ENCODE data around the gene VDR.

DNA sequence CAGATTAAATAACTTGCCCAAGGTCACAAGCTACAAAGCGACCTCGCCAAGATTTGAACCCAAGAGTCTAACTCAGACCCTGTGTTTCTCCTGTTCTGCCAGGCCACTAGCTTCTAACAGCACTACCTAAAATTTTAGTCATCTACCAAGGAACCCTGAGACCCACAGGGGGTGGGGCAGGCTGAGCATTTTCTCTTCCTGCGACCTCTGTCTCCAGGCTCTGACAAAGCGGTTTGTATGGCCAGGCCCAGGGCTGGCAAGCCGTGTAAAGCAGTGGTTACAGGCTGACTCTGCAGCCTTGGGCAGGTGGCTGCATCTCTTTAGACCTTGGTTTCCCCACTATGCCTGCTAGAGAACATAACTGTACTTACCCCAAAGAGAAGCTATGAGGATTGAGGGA is 5.3 kb downstream of the VDR start:
- TF ChIP-seq, protein P1, sequence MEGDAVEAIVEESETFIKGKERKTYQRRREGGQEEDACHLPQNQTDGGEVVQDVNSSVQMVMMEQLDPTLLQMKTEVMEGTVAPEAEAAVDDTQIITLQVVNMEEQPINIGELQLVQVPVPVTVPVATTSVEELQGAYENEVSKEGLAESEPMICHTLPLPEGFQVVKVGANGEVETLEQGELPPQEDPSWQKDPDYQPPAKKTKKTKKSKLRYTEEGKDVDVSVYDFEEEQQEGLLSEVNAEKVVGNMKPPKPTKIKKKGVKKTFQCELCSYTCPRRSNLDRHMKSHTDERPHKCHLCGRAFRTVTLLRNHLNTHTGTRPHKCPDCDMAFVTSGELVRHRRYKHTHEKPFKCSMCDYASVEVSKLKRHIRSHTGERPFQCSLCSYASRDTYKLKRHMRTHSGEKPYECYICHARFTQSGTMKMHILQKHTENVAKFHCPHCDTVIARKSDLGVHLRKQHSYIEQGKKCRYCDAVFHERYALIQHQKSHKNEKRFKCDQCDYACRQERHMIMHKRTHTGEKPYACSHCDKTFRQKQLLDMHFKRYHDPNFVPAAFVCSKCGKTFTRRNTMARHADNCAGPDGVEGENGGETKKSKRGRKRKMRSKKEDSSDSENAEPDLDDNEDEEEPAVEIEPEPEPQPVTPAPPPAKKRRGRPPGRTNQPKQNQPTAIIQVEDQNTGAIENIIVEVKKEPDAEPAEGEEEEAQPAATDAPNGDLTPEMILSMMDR (IDR thresholded peaks at IDR 0.05): no peak
- no peak for TF ChIP-seq POLR2A (IDR thresholded peaks at IDR 0.05)

All from esophagus squamous epithelium (tissue), 4 donors.